PC-9 (cell line): ENCODE results near the gene TTLL8.

Experiments
- CTCF ChIP-seq: fragments of 200-600 bp; sonication (generic); conservative IDR thresholded peaks from 2 replicates; pipeline ENCODE4 v1.6.1; 2017; ENCODE audit warnings: mixed run types, antibody characterized with exemption, mild to moderate bottlenecking, moderate library complexity
- EZH2 ChIP-seq: fragments of 200-600 bp; sonication (generic); IDR thresholded peaks from 2 replicates; pipeline ENCODE4 v1.8.0; 2017; ENCODE audit warnings: antibody characterized with exemption, low read depth

- no peak for TF ChIP-seq CTCF
- no peak for TF ChIP-seq EZH2
Observed at GRCh38 chr22:50091092-50091768, 33.1 kb upstream of the TTLL8 start.
